Endothelial cell of umbilical vein (primary cell): ENCODE results near the gene UBE3B. TPM values are rescaled to one million over a fixed set of nuclear protein-coding genes. Genes with fewer than 3 reads are reported as not detected.

Source experiments
- BruUV-seq: library from RNA; stranded (reverse); fragments of 400-500 nt; replicated peaks from 2 replicates; lab custom pipeline; 2021; lab: Mats Ljungman, UMichigan
- CTCF ChIA-PET: fragments of 300-600, 350-600 bp; sonication (Branson Sonifier 250); formaldehyde crosslinking; loops from one replicate; lab custom pipeline; 2021; ENCODE audit warnings: antibody characterized with exemption, inconsistent platforms; lab: Charles Lee
- POLR2A ChIA-PET: fragments of 300-600, 350-600 bp; sonication (Branson Sonifier 250); formaldehyde crosslinking; loops from one replicate; lab custom pipeline; 2021; ENCODE audit warnings: antibody characterized with exemption, inconsistent platforms; lab: Charles Lee
- DNase-seq: peaks from one replicate; pipeline ENCODE4 v3.0.0-alpha.2; 2011; ENCODE audit warnings: low read depth, low spot score
- FAIRE-seq: peaks from 2 replicates; lab custom pipeline; 2011; peaks lifted over from hg19 to GRCh38; lab: Jason Lieb, UNC
- H2AFZ ChIP-seq: 2 replicates; pipeline ENCODE4 v1.6.0; 2012; ENCODE audit warnings: low read depth, low read length, control low read depth, inconsistent platforms
- H3K27ac ChIP-seq: 2 replicates; pipeline ENCODE4 v1.5.1; 2011; ENCODE audit warnings: low read depth, mild to moderate bottlenecking, control low read depth, low read length, moderate library complexity; ENCODE audit not compliant: insufficient read depth
- H3K27me3 ChIP-seq, 2 experiments: 2 replicates each; pipeline versions ENCODE4 v1.6.0 to v1.6.1; 2011; ENCODE audit warnings: low read length in 2 of 2, mixed read lengths in 1 of 2; ENCODE audit not compliant: control insufficient read depth in 2 of 2, insufficient read depth in 2 of 2
- H3K36me3 ChIP-seq, 2 experiments: 2 replicates in 1 of 2; 3 replicates in 1 of 2; pipeline ENCODE4 v1.5.1; 2011; ENCODE audit warnings: low read length in 2 of 2, mild to moderate bottlenecking in 1 of 2, moderate library complexity in 1 of 2; ENCODE audit not compliant: control insufficient read depth in 2 of 2, insufficient read depth in 2 of 2; ENCODE audit errors: extremely low read depth in 1 of 2
- H3K4me1 ChIP-seq: 3 replicates; pipeline ENCODE4 v1.5.1; 2011; ENCODE audit warnings: mild to moderate bottlenecking, low read length; ENCODE audit not compliant: control insufficient read depth, insufficient read depth; ENCODE audit errors: extremely low read depth
- H3K4me2 ChIP-seq: 2 replicates; pipeline ENCODE4 v1.6.1; 2011; ENCODE audit warnings: low read length, control low read depth, mixed read lengths; ENCODE audit not compliant: insufficient read depth
- H3K4me3 ChIP-seq, 3 experiments: fragments of 200-600 bp in 1 of 3; sonication (generic), shearing (Covaris generic) in 1 of 3; replicated peaks in 1 of 3; 2 replicates each; pipeline ENCODE4 v1.5.1; 2011 to 2016; ENCODE audit warnings: control low read depth in 3 of 3, low read length in 3 of 3, mild to moderate bottlenecking in 2 of 3, inconsistent platforms in 1 of 3, low read depth in 1 of 3, moderate library complexity in 1 of 3; ENCODE audit not compliant: insufficient read depth in 1 of 3
- H3K79me2 ChIP-seq: 2 replicates; pipeline ENCODE4 v1.6.0; 2012; ENCODE audit warnings: low read length, inconsistent platforms; ENCODE audit not compliant: control insufficient read depth, insufficient read depth
- H3K9ac ChIP-seq: replicated peaks from 2 replicates; pipeline ENCODE3; 2011; ENCODE audit warnings: low read length, control low read depth; ENCODE audit not compliant: insufficient read depth; ENCODE audit errors: extremely low read depth
- H3K9me1 ChIP-seq: replicated peaks from 3 replicates; pipeline ENCODE4 v1.6.0; 2011; ENCODE audit warnings: mild to moderate bottlenecking, low read length; ENCODE audit not compliant: control insufficient read depth, insufficient read depth; ENCODE audit errors: extremely low read depth
- H3K9me3 ChIP-seq: replicated peaks from 2 replicates; pipeline ENCODE4 v1.5.1; 2012; ENCODE audit warnings: low read length, inconsistent platforms; ENCODE audit not compliant: control insufficient read depth, insufficient read depth
- H4K20me1 ChIP-seq: replicated peaks from 2 replicates; pipeline ENCODE3; 2011; ENCODE audit warnings: mild to moderate bottlenecking, low read length; ENCODE audit not compliant: control insufficient read depth, insufficient read depth; ENCODE audit errors: extremely low read depth
- CTCF ChIP-seq, 2 donors: IDR thresholded peaks; 1 replicate in 1 of 2; 2 replicates in 1 of 2; pipeline ENCODE4 v1.5.1; 2011; ENCODE audit warnings: low read length in 2 of 2, mild to moderate bottlenecking in 2 of 2, moderate library complexity in 2 of 2, control low read depth in 1 of 2, inconsistent platforms in 1 of 2, low read depth in 1 of 2; ENCODE audit not compliant: insufficient read depth in 1 of 2; ENCODE audit errors: extremely low read depth in 1 of 2
- EZH2 ChIP-seq: IDR thresholded peaks from 2 replicates; pipeline ENCODE4 v1.6.1; 2012; ENCODE audit warnings: borderline replicate concordance, low read depth, mild to moderate bottlenecking, moderate library complexity, low read length, inconsistent platforms; ENCODE audit not compliant: severe bottlenecking
- FOS ChIP-seq: IDR thresholded peaks from 2 replicates; pipeline ENCODE4 v1.6.1; 2011; ENCODE audit warnings: mild to moderate bottlenecking, low read length, moderate library complexity, borderline replicate concordance; ENCODE audit not compliant: insufficient read depth
- GATA2 ChIP-seq: IDR thresholded peaks from 2 replicates; pipeline ENCODE4 v1.7.0; 2011; ENCODE audit warnings: low read depth, mild to moderate bottlenecking, moderate library complexity, mixed read lengths, low read length; ENCODE audit not compliant: insufficient read length, insufficient read depth
- JUN ChIP-seq: IDR thresholded peaks from 2 replicates; pipeline ENCODE4 v1.6.1; 2011; ENCODE audit warnings: borderline replicate concordance, low read depth; ENCODE audit not compliant: insufficient read length, insufficient read depth
- MAX ChIP-seq: IDR thresholded peaks from 2 replicates; pipeline ENCODE4 v1.6.1; 2011; ENCODE audit not compliant: insufficient read depth, insufficient read length
- MYC ChIP-seq: IDR thresholded peaks from one replicate; pipeline ENCODE4 v1.6.1; 2011; ENCODE audit warnings: mild to moderate bottlenecking, low read depth, low read length
- POLR2A ChIP-seq: IDR thresholded peaks from 2 replicates; pipeline ENCODE4 v1.6.1; 2012; ENCODE audit warnings: low read depth, mild to moderate bottlenecking, control low read depth, low read length
- POLR2AphosphoS5 ChIP-seq: IDR thresholded peaks from 2 replicates; pipeline ENCODE4 v1.6.1; 2012; ENCODE audit warnings: low read depth, mild to moderate bottlenecking, control low read depth, low read length, moderate library complexity; ENCODE audit not compliant: insufficient read depth
- dilution Hi-C: fragments of 300-500 bp; cut with MboI; formaldehyde crosslinking; loops from one replicate; pipeline ENCODE4 v1.15.0; 2019; ENCODE audit warnings: low sequenced_read_pairs; ENCODE audit not compliant: extremely low pct_ligation_motif_present
- intact Hi-C: fragments of 100-400 bp; cut with micrococcal nuclease; formaldehyde crosslinking; loops from one replicate; pipeline ENCODE4 v1.10.0; 2022
- polyA plus RNA-seq, 4 experiments: library from polyadenylated mRNA; depleted of rRNA in 3 of 4; stranded (reverse) in 3 of 4; unstranded in 1 of 4; fragments of >200 nt; gene quantifications; 2 replicates each; pipeline versions ENCODE4 v1.2.1 to v1.2.3, GENCODE V29; 2011 to 2012; ENCODE audit warnings: missing spikeins in 1 of 4
- total RNA-seq: library from RNA; stranded (reverse); gene quantifications from 2 replicates; pipeline ENCODE4 v1.2.3, GENCODE V29; 2021

UBE3B gene
- total and polyA plus RNA-seq, 2 donors (not counting 3 experiments of a cell fraction or from before 2014, with no cell fraction given) = 24.9 to 40.8 TPM

GRCh38 chr12:109553906-109554500, 76.6 kb downstream of the UBE3B start:
- Histone ChIP-seq H3K79me2 (no peaks in the 10 kb centered on the region), H3K9me3 (no peaks in the 10 kb centered on the region), H4K20me1 (no peaks in the 10 kb centered on the region), H3K36me3 (no peaks in the 10 kb centered on the region), H3K4me3 (no peak overlapping the region), H3K4me2 (no peak overlapping the region), H3K9me1 (no peaks in the 10 kb centered on the region), H3K27ac (no peak overlapping the region), H3K9ac (no peak overlapping the region), H2AFZ (no peak overlapping the region), H3K4me1 (no peaks in the 10 kb centered on the region), H3K27me3 (peaks cover 0 to 2% of the 10 kb centered on the region in 2 experiments)
- DNase-seq (no peak), FAIRE-seq (no peak)
- TF ChIP-seq EZH2 (no peak), FOS (no peak), MAX (no peak), CTCF (IDR thresholded peaks at IDR 0.05; ENCODE audit: extremely low read depth in 1 of 2, insufficient read depth in 1 of 2, low read depth in 1 of 2, low read length in 2 of 2) (no peak), POLR2A (no peak), POLR2AphosphoS5 (no peak), GATA2 (no peak), MYC (no peak), JUN (no peak)
- dilution Hi-C loops (no loop called here), intact Hi-C loops (no loop called here)
- no TSS peak for BruUV-seq
- ChIA-PET POLR2A (no interaction called here), CTCF (no interaction called here)
